HG03460 (cell line): Measurements from ENCODE around the gene TAF1.
"Not testable (repeated sequence)": the region's sequence is repeated elsewhere in the genome, so short reads cannot be mapped to it uniquely, and the experiment has no call there.

Experiments used
- ATAC-seq: cut with Tn5 transposase; IDR thresholded peaks from one replicate; pipeline ENCODE4 v1.9.1; 2021; ENCODE audit not compliant: unreplicated experiment

Gene TAF1

GRCh38 chrX:71496476-71496875 is 130.3 kb downstream of the TAF1 start:
- no peak for ATAC-seq

- not testable (repeated sequence) for ATAC-seq
Measured at GRCh38 chrX:71502080-71502479, 135.9 kb downstream of the TAF1 start.

- ATAC-seq: no peak
Measured at GRCh38 chrX:71504346-71504745, 138.2 kb downstream of the TAF1 start.

- no peak for ATAC-seq
Measured at GRCh38 chrX:71509289-71509688, 143.1 kb downstream of the TAF1 start.

- ATAC-seq: no peak
Measured at GRCh38 chrX:71510161-71510560, 144.0 kb downstream of the TAF1 start.

- not testable (repeated sequence) for ATAC-seq
Measured at GRCh38 chrX:71513731-71514130, 147.6 kb downstream of the TAF1 start.

GRCh38 chrX:71514367-71515037 is 148.3 kb downstream of the TAF1 start:
- peak; percentile 79 for ATAC-seq

GRCh38 chrX:71515038-71515396 is 148.9 kb downstream of the TAF1 start:
- ATAC-seq: no peak
